HFF-Myc (cell line): ENCODE results near the gene HOXD13.

Source experiments
- DNase-seq: peaks from one replicate; pipeline ENCODE4 v3.0.0-alpha.2; 2011; ENCODE audit warnings: low read depth; ENCODE audit errors: extremely low read depth
- H3K4me3 ChIP-seq: replicated peaks from 2 replicates; pipeline ENCODE4 v1.5.1; 2011; ENCODE audit warnings: low read depth, mild to moderate bottlenecking, control low read depth, low read length
- CTCF ChIP-seq: IDR thresholded peaks from 2 replicates; pipeline ENCODE4 v1.5.1; 2012; ENCODE audit warnings: mild to moderate bottlenecking, low read depth, low read length, control low read depth; ENCODE audit errors: missing control alignments

Gene HOXD13

DNA sequence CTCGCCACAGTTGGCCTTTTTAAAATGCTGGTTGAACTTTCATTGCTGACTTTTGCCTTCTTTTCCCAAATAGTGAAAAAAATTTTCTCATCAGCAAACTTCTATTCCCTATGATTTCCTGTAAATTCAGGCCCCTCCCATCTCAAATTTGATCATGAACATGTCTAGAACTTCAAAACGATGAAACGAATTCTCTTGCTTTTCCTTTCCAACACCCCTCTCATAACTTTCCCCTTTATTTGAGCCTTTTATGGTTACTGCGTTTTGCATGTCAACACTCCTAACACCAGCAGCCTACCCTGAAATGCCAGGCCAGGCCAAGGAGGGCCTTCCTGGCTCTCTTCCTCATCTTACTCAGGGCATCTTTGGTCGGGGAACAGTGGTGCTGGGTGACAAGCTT lies 1.7 kb upstream of the HOXD13 start:
- no peak for DNase-seq
- H3K4me3 ChIP-seq, result no peak overlapping the region
- no peak for TF ChIP-seq CTCF

DNA sequence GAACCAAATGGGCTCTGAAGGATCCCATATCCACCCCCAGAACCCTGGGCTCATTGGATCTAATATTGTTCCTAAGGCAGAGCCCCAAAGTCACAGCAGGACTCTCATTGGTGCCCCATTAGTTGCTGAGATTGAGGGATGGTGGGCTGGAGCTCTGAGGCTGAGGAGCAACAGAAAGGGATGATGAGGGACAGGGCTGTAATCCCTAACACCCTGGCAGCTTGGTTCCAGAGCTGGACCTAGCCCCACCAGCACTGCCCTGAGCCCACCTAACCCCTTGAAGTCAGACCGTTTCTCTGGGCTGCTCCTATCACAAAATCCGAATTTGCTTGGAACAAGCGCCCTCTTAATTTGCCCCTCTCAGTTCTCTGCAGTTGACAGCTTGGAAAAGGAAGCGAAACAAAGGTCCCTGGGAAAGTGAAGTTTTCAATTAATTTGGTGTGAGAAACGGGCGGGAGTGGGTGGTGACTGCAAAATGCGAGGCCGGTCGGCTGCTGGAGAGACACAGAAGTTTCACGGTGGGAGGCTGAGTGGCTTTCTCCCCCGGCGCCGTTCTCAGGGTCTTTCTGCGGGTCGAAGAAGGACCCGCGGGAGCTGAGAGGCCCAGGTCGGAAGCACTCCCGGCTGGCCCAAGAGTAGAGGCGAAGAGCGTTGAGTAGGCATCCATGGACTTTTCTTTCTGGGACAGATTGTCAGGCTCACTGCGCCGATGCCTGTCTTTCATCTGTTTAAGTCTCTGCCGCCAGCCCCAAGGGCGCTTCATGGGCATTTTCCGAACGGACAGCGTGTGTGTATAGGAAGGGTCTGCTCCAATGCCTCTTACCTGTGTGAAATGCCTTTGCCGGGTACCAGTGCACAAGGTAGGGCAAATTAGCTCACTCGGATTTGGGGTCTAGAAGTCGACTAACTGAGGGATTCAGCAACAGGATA lies 927 bp upstream of the HOXD13 start:
- no peak overlapping the region for H3K4me3 ChIP-seq
- no peak for DNase-seq
- no peak for TF ChIP-seq CTCF

GRCh38 chr2:176093145-176093897 lies 800 bp downstream of the HOXD13 start:
- no peak for DNase-seq
- peak overlapping the region; percentile 56 for H3K4me3 ChIP-seq

GRCh38 chr2:176093898-176094249 lies 1.4 kb downstream of the HOXD13 start:
- no peak for TF ChIP-seq CTCF
- no peak for DNase-seq
- peak overlapping the region; percentile 56 for H3K4me3 ChIP-seq

More at GRCh38 chr2:176093145-176093897, 800 bp downstream of the HOXD13 start:
- peak; percentile 21 for TF ChIP-seq CTCF

DNA sequence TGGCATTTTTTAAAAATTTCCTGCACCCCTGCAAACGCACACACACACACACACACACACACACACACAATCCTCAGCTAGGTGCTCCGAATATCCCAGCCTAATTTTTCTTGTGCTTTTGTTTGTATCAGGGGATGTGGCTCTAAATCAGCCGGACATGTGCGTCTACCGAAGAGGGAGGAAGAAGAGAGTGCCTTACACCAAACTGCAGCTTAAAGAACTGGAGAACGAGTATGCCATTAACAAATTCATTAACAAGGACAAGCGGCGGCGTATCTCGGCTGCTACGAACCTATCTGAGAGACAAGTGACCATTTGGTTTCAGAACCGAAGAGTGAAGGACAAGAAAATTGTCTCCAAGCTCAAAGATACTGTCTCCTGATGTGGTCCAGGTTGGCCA lies 1.8 kb downstream of the HOXD13 start:
- H3K4me3 ChIP-seq, result peak overlapping the region; percentile 56
- TF ChIP-seq CTCF, result no peak
- DNase-seq, result no peak

DNA sequence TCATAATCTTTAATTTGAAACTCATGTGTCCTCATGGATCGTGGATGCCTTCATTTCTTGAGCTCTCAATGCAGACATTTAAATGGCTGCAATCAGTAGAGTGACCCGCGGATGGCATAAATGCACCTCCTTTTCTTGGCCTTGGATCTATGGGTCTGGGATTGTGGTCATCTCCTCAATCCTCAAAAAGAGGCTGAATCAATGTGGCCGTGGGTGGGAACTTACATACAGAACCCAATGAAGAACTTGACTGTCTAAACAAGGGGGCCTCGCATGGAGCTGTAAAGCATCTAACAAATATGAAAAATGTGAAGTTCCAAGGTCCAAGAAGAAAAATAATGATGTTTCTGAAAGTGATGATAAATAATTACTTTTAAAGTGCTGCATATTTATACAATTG lies 2.9 kb downstream of the HOXD13 start:
- no peak for TF ChIP-seq CTCF
- DNase-seq, result no peak
- no peak overlapping the region for H3K4me3 ChIP-seq
